ENCODE data around the gene SPATA18.
"Not testable (repeated sequence)": the region's sequence is repeated elsewhere in the genome, so short reads cannot be mapped to it uniquely, and the experiment has no call there.

Gene SPATA18

DNA sequence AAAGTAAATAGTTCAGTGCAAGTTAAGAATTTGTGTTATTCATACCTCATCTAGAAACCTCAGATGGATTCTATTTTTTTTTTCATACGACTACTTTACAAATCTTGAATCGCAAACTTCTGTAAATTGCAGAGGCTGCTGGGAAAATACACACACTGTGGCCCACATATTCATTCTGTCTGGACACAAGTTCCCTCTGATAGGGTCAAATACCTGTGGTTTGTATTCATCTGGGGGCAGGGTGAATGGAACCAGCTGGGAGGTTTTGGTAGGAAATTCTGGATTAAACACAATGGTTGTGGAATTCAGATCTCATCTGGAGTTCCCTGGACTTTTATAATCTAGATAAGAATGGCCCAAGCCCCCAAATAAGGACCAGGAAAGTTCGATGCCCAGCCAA lies 56.2 kb downstream of the SPATA18 start:
- DNase-seq (ENCODE audit: low read depth in 2 of 2), result no peak

DNA sequence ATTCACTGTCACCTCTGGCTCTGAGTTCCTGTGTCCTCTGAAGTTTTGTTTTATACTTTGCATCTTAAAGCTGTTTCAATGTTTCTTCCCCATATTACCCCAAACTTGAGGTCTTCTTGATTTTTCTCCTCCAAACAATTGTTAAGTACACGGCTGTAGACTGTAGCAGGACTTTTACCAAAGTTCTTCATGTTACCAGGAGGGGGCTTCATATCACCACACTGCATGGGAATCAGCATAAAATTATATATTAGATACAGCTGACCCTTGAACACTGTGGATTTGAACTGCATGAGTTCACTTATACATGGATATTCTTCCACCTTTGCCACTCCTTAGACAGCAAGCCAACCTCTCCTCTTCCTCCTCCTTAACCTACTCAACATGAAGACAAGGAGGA lies 56.6 kb downstream of the SPATA18 start:
- DNase-seq (ENCODE audit: low read depth in 2 of 2), result no peak

DNA sequence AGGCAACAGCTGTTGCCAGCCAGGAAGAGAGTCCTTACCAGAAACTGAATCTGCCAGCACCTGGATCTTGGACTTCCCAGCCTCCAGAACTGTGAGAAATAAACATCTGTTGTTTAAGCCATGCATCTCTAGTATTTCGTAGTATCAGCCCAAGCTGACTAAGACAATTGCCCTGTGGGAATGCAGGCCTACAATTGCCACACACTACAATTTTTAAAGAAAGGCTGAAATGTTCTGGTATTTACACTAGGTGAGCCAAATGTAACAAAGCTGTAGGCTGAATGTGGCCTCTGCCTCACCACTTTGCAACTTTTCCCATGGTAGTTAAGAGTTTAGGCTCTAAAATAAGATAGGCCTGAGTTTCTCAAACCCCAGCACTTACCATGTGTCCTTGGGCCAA lies 59.1 kb downstream of the SPATA18 start:
- DNase-seq (ENCODE audit: low read depth in 2 of 2), result no peak

DNA sequence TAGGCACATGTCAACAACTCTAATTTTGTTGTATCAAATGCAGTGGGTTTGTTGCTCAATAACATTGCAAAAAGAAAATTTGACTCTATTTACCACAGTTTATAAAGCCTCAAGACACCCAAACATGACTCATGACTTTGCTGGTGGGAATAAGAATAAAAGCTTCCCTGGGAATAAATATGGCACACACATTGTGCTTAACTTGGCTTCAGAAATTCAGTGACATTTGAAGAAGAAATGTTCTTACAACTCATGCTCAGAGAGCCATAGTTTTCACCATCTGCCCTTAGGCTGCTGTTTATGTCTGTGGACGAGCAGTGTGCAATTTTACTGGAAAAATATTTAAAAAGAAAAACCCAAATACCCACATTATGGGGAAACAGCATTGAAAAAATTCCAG lies 60.9 kb downstream of the SPATA18 start:
- DNase-seq (ENCODE audit: low read depth in 2 of 2), result no peak

DNA sequence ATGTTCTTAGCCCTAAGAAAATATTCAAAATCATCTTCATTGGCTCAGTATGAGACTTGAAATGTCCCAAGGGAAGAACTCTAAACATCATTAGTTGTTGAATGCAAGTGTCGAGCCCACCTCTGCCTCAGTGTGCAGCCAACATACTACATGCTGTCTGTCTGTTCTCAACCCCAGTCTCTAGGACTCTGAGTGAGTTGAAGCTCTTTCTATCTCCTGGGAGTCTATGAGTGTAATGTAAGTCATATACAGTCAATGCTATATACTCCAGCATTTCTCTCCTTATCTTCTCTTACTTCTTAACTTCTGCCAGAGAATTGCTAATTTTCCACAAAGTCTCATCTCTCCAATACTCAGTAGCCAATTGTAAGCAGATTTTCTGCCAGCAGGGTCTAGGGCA lies 61.3 kb downstream of the SPATA18 start:
- DNase-seq (ENCODE audit: low read depth in 2 of 2), result no peak

DNA sequence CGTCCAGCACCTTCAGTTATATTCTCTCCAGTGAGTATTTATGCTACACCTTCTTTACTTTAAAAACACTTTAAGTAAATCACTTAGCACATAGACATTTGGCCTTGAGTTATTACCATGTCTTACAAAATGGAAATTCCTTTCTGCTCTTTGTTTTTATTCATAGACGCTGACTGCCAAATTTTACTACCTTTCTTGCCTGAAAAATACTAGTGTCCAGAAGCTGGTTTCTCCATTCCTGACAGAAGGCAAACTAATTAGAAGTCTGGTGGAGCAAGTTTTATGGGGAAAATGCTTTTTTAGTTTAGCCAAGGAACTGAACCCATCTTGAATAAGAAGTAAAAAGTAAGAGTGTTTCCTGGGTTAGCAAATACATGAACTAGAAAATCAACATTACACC lies 65.5 kb downstream of the SPATA18 start:
- DNase-seq (ENCODE audit: low read depth in 2 of 2), result no peak

DNA sequence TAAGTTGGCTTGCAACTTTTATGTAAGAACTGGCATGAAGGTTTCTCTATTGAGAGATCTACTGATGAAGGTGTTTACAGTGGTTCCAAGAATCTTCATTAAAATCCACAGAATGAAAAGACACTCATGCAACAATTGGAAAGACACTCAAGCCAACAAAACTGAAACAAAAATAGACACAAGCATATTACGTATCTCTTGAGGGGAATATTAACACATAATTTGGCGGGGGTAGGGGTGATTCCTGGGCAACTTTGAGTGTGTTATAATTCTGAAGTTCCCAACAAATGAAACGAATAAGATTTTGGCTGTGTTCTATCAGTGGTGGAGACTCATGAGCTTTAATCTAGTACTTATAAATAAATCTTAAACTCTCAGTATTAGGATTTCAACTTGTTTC lies 75.1 kb downstream of the SPATA18 start:
- DNase-seq (ENCODE audit: low read depth in 2 of 2), result no peak

DNA sequence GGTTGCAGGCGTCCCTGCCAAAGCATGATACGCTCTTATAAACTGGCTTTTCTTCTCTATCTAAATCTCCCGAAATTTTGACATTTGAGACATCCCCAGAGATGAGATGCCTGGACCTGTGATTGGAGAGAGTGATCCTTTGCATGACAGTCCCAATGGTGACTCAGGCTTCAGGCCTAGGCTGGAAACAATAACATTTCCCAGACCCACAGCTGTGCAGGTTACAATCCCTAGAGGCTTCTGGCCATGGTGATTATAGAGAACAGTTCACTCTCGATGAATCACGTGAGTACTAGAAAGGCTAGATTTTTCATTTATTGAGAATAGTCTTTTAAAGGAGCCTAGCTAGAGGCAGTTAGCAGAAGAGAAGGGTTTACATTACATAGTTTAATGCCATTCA lies 75.9 kb downstream of the SPATA18 start:
- no peak for DNase-seq (ENCODE audit: low read depth in 2 of 2)

DNA sequence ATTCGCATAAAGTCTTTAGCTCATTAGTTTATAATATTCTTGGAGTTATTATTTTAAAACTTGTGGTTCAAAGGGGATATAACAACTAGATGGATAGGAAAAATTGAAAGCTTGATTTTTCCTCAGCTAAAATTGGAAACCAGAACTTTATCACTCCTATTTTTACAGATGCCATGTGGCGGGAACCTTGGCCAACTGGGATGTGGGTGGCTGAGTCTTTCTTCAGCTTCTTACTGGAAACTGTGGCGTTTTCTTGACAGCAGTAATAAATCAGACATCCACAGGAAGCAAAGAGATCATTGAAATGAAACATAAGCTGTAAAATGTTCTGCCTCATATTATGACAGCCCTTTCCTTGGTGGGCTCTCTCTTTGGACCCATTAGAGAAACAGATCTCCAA lies 84.1 kb downstream of the SPATA18 start:
- no peak for DNase-seq (ENCODE audit: low read depth in 2 of 2)

DNA sequence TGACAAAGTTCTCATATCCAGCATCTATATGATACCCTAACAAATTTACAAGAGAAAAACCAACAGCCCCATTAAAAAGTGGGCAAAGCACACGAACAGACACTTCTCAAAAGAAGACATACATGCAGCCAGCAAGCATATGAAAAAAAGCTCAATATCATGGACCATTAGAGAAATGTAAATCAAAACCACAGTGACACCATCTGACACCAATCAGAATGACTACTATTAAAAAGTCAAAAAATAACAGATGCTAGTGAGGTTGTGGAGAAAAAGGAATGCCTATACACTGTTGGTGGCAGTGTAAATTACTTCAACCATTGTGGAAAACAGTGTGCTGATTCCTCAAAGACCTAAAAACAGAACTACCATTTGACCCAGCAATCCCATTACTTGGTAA lies 86.0 kb downstream of the SPATA18 start:
- not testable (repeated sequence) for DNase-seq (ENCODE audit: low read depth in 2 of 2)

DNA sequence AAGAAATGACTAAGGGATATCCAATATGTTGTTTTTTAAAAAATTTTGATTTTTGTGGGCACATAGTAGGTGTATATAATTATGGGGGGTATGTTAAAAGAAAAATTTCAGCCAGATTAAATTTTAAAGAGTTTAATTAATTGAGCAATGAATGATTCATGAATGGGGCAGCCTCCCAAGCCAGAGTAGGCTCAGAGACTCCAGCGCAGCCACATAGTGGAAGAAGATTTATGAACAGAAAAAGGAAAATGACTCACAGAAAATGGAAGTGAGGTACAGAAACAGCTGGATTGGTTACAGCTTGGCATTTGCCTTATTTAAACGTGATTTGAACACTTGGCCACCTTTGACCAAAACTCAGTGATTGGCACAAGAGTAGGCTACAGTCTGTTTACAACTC lies 91.7 kb downstream of the SPATA18 start:
- DNase-seq (ENCODE audit: low read depth in 2 of 2), result no peak

DNA sequence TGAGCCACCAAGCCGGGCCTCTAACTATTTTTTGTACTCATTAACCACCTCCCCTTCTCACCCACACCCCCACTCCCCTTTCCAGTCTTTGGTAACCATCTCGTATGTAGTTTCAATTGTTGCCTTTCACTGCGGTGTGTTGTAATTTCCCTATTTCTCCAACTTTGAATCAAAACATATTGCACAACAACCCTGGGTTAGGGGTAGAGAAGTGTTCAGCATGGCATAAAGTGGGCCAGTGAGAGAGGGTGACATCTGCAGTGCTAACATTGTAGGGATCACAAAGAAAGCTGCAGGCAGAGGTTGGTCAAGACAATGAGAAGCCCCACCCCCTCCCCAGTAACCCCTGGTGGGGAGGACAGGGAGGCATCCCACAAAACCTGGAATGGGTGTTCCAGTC lies 92.7 kb downstream of the SPATA18 start:
- no peak for DNase-seq (ENCODE audit: low read depth in 2 of 2)

DNA sequence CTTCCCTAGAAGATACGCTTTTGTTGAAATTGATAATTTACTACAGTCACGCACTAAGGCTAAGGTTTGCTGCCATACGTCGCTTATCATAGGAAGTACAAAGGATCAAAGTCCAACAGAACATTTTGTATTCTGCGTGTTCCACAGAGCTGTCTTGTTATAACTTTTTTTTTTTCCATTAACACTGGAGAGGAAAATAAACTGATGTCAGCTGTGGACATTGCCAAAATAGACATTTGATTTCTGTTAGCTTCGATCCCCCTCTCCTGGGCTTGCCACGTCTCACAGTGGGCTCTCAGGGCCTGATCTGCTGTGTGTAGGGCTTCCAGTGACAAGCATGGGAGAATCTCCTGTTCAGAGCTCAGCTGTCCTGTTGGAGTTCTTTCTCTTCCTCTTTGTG lies 93.3 kb downstream of the SPATA18 start:
- DNase-seq (ENCODE audit: low read depth in 2 of 2), result no peak

Measured in fibroblast of skin of left biceps (primary cell).